Mammary epithelial cell (primary cell): ENCODE results near the gene GON4L.

Source experiments
- EZH2 ChIP-seq: IDR thresholded peaks from 2 replicates; pipeline ENCODE4 v1.6.1; 2012; ENCODE audit warnings: low read length, inconsistent platforms, borderline replicate concordance
- TF ChIP-seq, protein P1 (sequence below), 2 donors: IDR thresholded peaks in 1 of 2; conservative IDR thresholded peaks in 1 of 2; 2 replicates each; pipeline ENCODE4 v1.5.1; 2011 to 2012; ENCODE audit warnings: inconsistent platforms in 2 of 2, low read length in 2 of 2, mild to moderate bottlenecking in 2 of 2, control low read depth in 1 of 2, low read depth in 1 of 2; ENCODE audit not compliant: insufficient read depth in 1 of 2; ENCODE audit errors: extremely low read depth in 1 of 2

GRCh38 chr1:155816351-155816750 is 40.7 kb downstream of the GON4L start:
- TF ChIP-seq, protein P1, sequence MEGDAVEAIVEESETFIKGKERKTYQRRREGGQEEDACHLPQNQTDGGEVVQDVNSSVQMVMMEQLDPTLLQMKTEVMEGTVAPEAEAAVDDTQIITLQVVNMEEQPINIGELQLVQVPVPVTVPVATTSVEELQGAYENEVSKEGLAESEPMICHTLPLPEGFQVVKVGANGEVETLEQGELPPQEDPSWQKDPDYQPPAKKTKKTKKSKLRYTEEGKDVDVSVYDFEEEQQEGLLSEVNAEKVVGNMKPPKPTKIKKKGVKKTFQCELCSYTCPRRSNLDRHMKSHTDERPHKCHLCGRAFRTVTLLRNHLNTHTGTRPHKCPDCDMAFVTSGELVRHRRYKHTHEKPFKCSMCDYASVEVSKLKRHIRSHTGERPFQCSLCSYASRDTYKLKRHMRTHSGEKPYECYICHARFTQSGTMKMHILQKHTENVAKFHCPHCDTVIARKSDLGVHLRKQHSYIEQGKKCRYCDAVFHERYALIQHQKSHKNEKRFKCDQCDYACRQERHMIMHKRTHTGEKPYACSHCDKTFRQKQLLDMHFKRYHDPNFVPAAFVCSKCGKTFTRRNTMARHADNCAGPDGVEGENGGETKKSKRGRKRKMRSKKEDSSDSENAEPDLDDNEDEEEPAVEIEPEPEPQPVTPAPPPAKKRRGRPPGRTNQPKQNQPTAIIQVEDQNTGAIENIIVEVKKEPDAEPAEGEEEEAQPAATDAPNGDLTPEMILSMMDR (conservative IDR thresholded peaks at IDR 0.05 in 1 of 2, IDR thresholded peaks at IDR 0.05 in 1 of 2; ENCODE audit: extremely low read depth in 1 of 2, insufficient read depth in 1 of 2, low read depth in 1 of 2, low read length in 2 of 2) = no peak
- TF ChIP-seq EZH2 = no peak
